Parathyroid adenoma (tissue), 2 donors: ENCODE results near the gene ATP5PB.

Experiments
- H2AFZ ChIP-seq: fragments of 300-600 bp; sonication (generic); one replicate; pipeline ENCODE4 v1.7.0; 2017; ENCODE audit warnings: antibody characterized with exemption, mild to moderate bottlenecking
- H3K27ac ChIP-seq: fragments of 300-600 bp; sonication (generic); one replicate; pipeline ENCODE4 v1.7.0; 2017
- H3K27me3 ChIP-seq: fragments of 300-600 bp; sonication (generic); one replicate; pipeline ENCODE4 v1.7.0; 2017; ENCODE audit warnings: low read length; ENCODE audit not compliant: control insufficient read depth, insufficient read depth
- H3K36me3 ChIP-seq: fragments of 300-600 bp; sonication (generic); one replicate; pipeline ENCODE4 v1.7.0; 2017; ENCODE audit warnings: low read length; ENCODE audit not compliant: control insufficient read depth, insufficient read depth
- H3K4me1 ChIP-seq: fragments of 300-600 bp; sonication (generic); one replicate; pipeline ENCODE4 v1.7.0; 2017; ENCODE audit warnings: control low read depth
- H3K4me2 ChIP-seq: fragments of 300-600 bp; sonication (generic); one replicate; pipeline ENCODE4 v1.7.0; 2017; ENCODE audit warnings: low read length
- H3K4me3 ChIP-seq: fragments of 300-600 bp; sonication (generic); one replicate; pipeline ENCODE4 v1.7.0; 2017; ENCODE audit warnings: low read depth, low read length
- H3K79me2 ChIP-seq: fragments of 300-600 bp; sonication (generic); one replicate; pipeline ENCODE4 v1.7.0; 2017; ENCODE audit warnings: control low read depth
- H3K9ac ChIP-seq: fragments of 300-600 bp; sonication (generic); one replicate; pipeline ENCODE4 v1.7.0; 2017; ENCODE audit warnings: mild to moderate bottlenecking
- H3K9me3 ChIP-seq: fragments of 300-600 bp; sonication (generic); one replicate; pipeline ENCODE4 v1.7.0; 2017; ENCODE audit warnings: low read length; ENCODE audit not compliant: control insufficient read depth
- TF ChIP-seq, protein P1 (sequence below): fragments of 300-600 bp; sonication (generic); IDR thresholded peaks from one replicate; pipeline ENCODE4 v1.7.0; 2017; ENCODE audit warnings: antibody characterized with exemption, mild to moderate bottlenecking
- donor health status: primary hyperparathyroidism.

The ATP5PB gene

GRCh38 chr1:111467865-111468716 lies 18.8 kb downstream of the ATP5PB start:
- Histone ChIP-seq H3K4me1 (peaks cover 8% of the 10 kb centered on the region), H2AFZ (no peak overlapping the region), H3K9ac (no peak overlapping the region), H3K27me3 (no peaks in the 10 kb centered on the region), H3K4me3 (no peak overlapping the region), H3K4me2 (no peak overlapping the region), H3K79me2 (no peaks in the 10 kb centered on the region), H3K9me3 (no peaks in the 10 kb centered on the region), H3K27ac (no peak overlapping the region), H3K36me3 (no peaks in the 10 kb centered on the region)
- TF ChIP-seq, protein P1, sequence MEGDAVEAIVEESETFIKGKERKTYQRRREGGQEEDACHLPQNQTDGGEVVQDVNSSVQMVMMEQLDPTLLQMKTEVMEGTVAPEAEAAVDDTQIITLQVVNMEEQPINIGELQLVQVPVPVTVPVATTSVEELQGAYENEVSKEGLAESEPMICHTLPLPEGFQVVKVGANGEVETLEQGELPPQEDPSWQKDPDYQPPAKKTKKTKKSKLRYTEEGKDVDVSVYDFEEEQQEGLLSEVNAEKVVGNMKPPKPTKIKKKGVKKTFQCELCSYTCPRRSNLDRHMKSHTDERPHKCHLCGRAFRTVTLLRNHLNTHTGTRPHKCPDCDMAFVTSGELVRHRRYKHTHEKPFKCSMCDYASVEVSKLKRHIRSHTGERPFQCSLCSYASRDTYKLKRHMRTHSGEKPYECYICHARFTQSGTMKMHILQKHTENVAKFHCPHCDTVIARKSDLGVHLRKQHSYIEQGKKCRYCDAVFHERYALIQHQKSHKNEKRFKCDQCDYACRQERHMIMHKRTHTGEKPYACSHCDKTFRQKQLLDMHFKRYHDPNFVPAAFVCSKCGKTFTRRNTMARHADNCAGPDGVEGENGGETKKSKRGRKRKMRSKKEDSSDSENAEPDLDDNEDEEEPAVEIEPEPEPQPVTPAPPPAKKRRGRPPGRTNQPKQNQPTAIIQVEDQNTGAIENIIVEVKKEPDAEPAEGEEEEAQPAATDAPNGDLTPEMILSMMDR: no peak

DNA sequence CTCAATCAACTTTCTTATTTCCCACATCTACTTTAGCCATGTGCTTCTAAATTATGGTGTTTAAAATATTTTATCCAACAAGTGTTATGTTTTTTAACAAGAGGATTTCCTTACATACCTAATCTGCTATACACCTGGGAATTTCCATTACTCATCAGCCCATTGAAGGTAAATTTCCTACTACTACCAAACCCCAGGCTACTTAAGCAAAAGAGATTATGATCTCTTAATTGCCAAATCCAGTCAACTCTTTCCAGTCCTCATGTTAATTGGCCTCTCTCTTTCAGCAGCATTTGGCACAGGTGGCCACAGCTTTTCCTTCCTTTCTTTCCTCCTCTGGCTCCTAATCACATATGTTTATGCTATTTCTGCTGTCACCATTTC lies 19.4 kb downstream of the ATP5PB start:
- H3K36me3 ChIP-seq: no peaks in the 10 kb centered on the region
- no peak overlapping the region for H3K4me2 ChIP-seq
- H3K27ac ChIP-seq: no peak overlapping the region
- H3K27me3 ChIP-seq: no peaks in the 10 kb centered on the region
- H3K4me3 ChIP-seq: no peak overlapping the region
- H3K9ac ChIP-seq: no peak overlapping the region
- no peak overlapping the region for H2AFZ ChIP-seq
- H3K9me3 ChIP-seq: no peaks in the 10 kb centered on the region
- peaks cover 8% of the 10 kb centered on the region for H3K4me1 ChIP-seq
- TF ChIP-seq, protein P1: no peak
- no peaks in the 10 kb centered on the region for H3K79me2 ChIP-seq

- TF ChIP-seq, protein P1: no peak
- Histone ChIP-seq H3K4me1 (peaks cover 8% of the 10 kb centered on the region), H3K4me2 (no peak overlapping the region), H3K27ac (no peak overlapping the region), H3K79me2 (no peaks in the 10 kb centered on the region), H3K36me3 (no peaks in the 10 kb centered on the region), H3K9me3 (no peaks in the 10 kb centered on the region), H3K4me3 (no peak overlapping the region), H2AFZ (no peak overlapping the region), H3K27me3 (no peaks in the 10 kb centered on the region), H3K9ac (no peak overlapping the region)
Measured at GRCh38 chr1:111469539-111469938, 20.3 kb downstream of the ATP5PB start.

GRCh38 chr1:111470596-111470995 lies 21.3 kb downstream of the ATP5PB start:
- H3K9me3 ChIP-seq: no peaks in the 10 kb centered on the region
- H3K9ac ChIP-seq: no peak overlapping the region
- no peak overlapping the region for H3K4me2 ChIP-seq
- H3K4me3 ChIP-seq: no peak overlapping the region
- no peaks in the 10 kb centered on the region for H3K79me2 ChIP-seq
- H3K36me3 ChIP-seq: no peaks in the 10 kb centered on the region
- TF ChIP-seq, protein P1: no peak
- no peaks in the 10 kb centered on the region for H3K27me3 ChIP-seq
- H3K27ac ChIP-seq: peak overlapping the region; percentile 36
- no peak overlapping the region for H2AFZ ChIP-seq
- H3K4me1 ChIP-seq: peaks cover 8% of the 10 kb centered on the region

GRCh38 chr1:111471012-111471411 lies 21.7 kb downstream of the ATP5PB start:
- H3K4me3 ChIP-seq: no peak overlapping the region
- no peaks in the 10 kb centered on the region for H3K36me3 ChIP-seq
- H3K27ac ChIP-seq: peak overlapping the region; percentile 36
- no peak overlapping the region for H2AFZ ChIP-seq
- no peaks in the 10 kb centered on the region for H3K79me2 ChIP-seq
- H3K9me3 ChIP-seq: no peaks in the 10 kb centered on the region
- H3K27me3 ChIP-seq: no peaks in the 10 kb centered on the region
- TF ChIP-seq, protein P1: no peak
- peaks cover 8% of the 10 kb centered on the region for H3K4me1 ChIP-seq
- no peak overlapping the region for H3K4me2 ChIP-seq
- no peak overlapping the region for H3K9ac ChIP-seq
